ENCODE results near the gene MSI2. TPM values are rescaled to one million over a fixed set of nuclear protein-coding genes. Genes with fewer than 3 reads are reported as not detected.
A peak's percentile ranks its signal among the peaks of the same experiment; 100 is the strongest.

Gene MSI2
- total RNA-seq, 6 experiments from 2014 or later = 12.0 to 22.6 (median 19.4) TPM

- WGBS (ENCODE audit: insufficient coverage, low coverage, low lambda C conversion rate, missing lambda C conversion rate) = 86% methylated on average over 8 of the region's 11 CpGs
- no peak for DNase-seq
- intact Hi-C loops (cut with DNase I) = no loop called here
- Histone ChIP-seq H3K27me3 (no peaks in the 10 kb centered on the region), H3K9me3 (no peaks in the 10 kb centered on the region), H3K4me3 (no peak overlapping the region), H3K27ac (no peak overlapping the region), H3K36me3 (no peaks in the 10 kb centered on the region), H3K4me1 (no peaks in the 10 kb centered on the region)
- ATAC-seq = no peak
- TF ChIP-seq POLR2A (IDR thresholded peaks at IDR 0.05) = no peak
- no peak for TF ChIP-seq CTCF (IDR thresholded peaks at IDR 0.05)
Measured at GRCh38 chr17:57623620-57624019, 367.3 kb downstream of the MSI2 start.

- intact Hi-C loops (cut with DNase I) = no loop called here
- DNase-seq (no peak), ATAC-seq (no peak)
- H3K36me3 ChIP-seq = no peaks in the 10 kb centered on the region
- no peak overlapping the region for H3K4me3 ChIP-seq
- TF ChIP-seq CTCF (IDR thresholded peaks at IDR 0.05) (no peak), POLR2A (IDR thresholded peaks at IDR 0.05) (no peak)
- H3K27ac ChIP-seq = no peak overlapping the region
- H3K27me3 ChIP-seq = no peaks in the 10 kb centered on the region
- H3K9me3 ChIP-seq = no peaks in the 10 kb centered on the region
- H3K4me1 ChIP-seq = no peaks in the 10 kb centered on the region
- 78% methylated on average over 7 of the region's 8 CpGs for WGBS (ENCODE audit: insufficient coverage, low coverage, low lambda C conversion rate, missing lambda C conversion rate)
Measured at GRCh38 chr17:57624386-57624785, 368.1 kb downstream of the MSI2 start.

- H3K4me1 ChIP-seq = no peaks in the 10 kb centered on the region
- no peak for TF ChIP-seq CTCF (IDR thresholded peaks at IDR 0.05)
- no peak for TF ChIP-seq POLR2A (IDR thresholded peaks at IDR 0.05)
- no peaks in the 10 kb centered on the region for H3K9me3 ChIP-seq
- H3K36me3 ChIP-seq = no peaks in the 10 kb centered on the region
- H3K27me3 ChIP-seq = no peaks in the 10 kb centered on the region
- intact Hi-C loops (cut with DNase I) = no loop called here
- ATAC-seq (no peak), DNase-seq (no peak)
- no peak overlapping the region for H3K4me3 ChIP-seq
- no peak overlapping the region for H3K27ac ChIP-seq
- WGBS (ENCODE audit: insufficient coverage, low coverage, low lambda C conversion rate, missing lambda C conversion rate) = 67% methylated on average over 1 of the region's 1 CpG
Measured at GRCh38 chr17:57625511-57625910, 369.2 kb downstream of the MSI2 start.

DNA sequence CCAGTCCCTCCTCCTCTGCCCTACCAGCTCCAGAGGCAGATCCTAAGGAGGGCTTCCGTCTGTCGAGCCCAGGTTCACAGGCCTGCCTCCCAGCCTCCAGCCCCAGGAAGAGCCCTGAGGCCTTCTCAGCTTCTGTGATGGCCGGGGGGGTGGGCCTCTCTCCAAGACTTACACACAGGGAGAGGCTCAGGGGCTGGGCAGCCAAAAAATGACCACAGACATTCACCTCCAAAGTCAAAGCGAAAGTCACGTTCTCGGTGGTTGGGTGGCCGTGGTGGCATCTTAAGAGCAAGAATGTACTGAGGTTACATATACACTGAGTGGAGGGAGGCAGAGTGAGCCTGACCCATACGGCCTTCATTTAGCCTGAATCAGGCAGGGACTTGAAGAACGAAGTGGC lies 369.6 kb downstream of the MSI2 start:
- Histone ChIP-seq H3K27me3 (no peaks in the 10 kb centered on the region), H3K27ac (no peak overlapping the region), H3K4me3 (no peak overlapping the region), H3K9me3 (no peaks in the 10 kb centered on the region), H3K36me3 (no peaks in the 10 kb centered on the region), H3K4me1 (no peaks in the 10 kb centered on the region)
- DNase-seq (peak in 1 of 3 donors; percentile 28), ATAC-seq (no peak)
- no CpG with 5 or more reads among the region's 9 CpGs for WGBS (ENCODE audit: insufficient coverage, low coverage, low lambda C conversion rate, missing lambda C conversion rate)
- no peak for TF ChIP-seq CTCF (IDR thresholded peaks at IDR 0.05)
- no peak for TF ChIP-seq POLR2A (IDR thresholded peaks at IDR 0.05)
- intact Hi-C loops (cut with DNase I) = no loop called here

Data from right lobe of liver (tissue), 6 donors.